ENCODE results near the gene ANKRD26. TPM values are rescaled to one million over a fixed set of nuclear protein-coding genes. Genes with fewer than 3 reads are reported as not detected.

ANKRD26 gene
- total RNA-seq, result 10 to 100 TPM in 3 of 7 donors, 1 to 10 TPM in 4; 7.7 to 19.7 (median 9.7) TPM
- 1 to 10 TPM; 1.7 to 2.8 (median 2.2) TPM for polyA plus RNA-seq
- long read RNA-seq, donor 1, result 0 reads
- long read RNA-seq, donor 2, result 0 reads

GRCh38 chr10:27099916-27100812 lies at the start of gene ANKRD26:
Gene ANKRD26, minus strand, starts transcription at chr10:27100494. Its CDS starts 168 bp downstream, at chr10:27100326.
- H3K4me3 ChIP-seq, result peak within 1 kb of the TSS; percentile 61 to 87 (median 69)
- peaks cover 0 to 4% (median 0%) of the 10 kb centered on the region in 6 donors for H3K36me3 ChIP-seq
- peak; percentile 99 for DNase-seq
- H3K27me3 ChIP-seq (replicated peaks in 1 of 7), result no peaks in the 10 kb centered on the region
- TF ChIP-seq POLR2AphosphoS5 (IDR thresholded peaks at IDR 0.05), result peak; percentile 94 to 98 (median 98)
- TF ChIP-seq CTCF (IDR thresholded peaks at IDR 0.05 in 8 of 11, conservative IDR thresholded peaks at IDR 0.05 in 3 of 11), result no peak
- TF ChIP-seq POLR2A (IDR thresholded peaks at IDR 0.05), result peak in 2 of 3 donors; percentile 11 to 66
- H3K4me1 ChIP-seq, result peaks cover 0 to 37% (median 22%) of the 10 kb centered on the region in 6 donors
- no peaks in the 10 kb centered on the region for H3K9me3 ChIP-seq
- 0 to 1% (median 1%) methylated on average over 49 to 65 of the region's 65 CpGs for WGBS, 5 donors
- intact Hi-C loops (cut with DNase I; ENCODE audit: low total_unique reads), result loop anchor here (10.0 kb wide), 1 partner anchor 55 kb away; the partner anchor contains the start of genes MASTL and YME1L1
- peak within 1 kb of the TSS; percentile 83 to 96 (median 92) for H3K27ac ChIP-seq

- no peaks in the 10 kb centered on the region for H3K27me3 ChIP-seq (replicated peaks in 1 of 7)
- peaks cover 0 to 83% (median 61%) of the 10 kb centered on the region in 6 donors for H3K36me3 ChIP-seq
- no peak overlapping the region for H3K27ac ChIP-seq
- TF ChIP-seq POLR2A (IDR thresholded peaks at IDR 0.05) (no peak), CTCF (IDR thresholded peaks at IDR 0.05 in 8 of 11, conservative IDR thresholded peaks at IDR 0.05 in 3 of 11) (no peak), POLR2AphosphoS5 (IDR thresholded peaks at IDR 0.05) (no peak)
- 62 to 82% (median 66%) methylated on average over 5 of the region's 5 CpGs for WGBS, 5 donors
- no peaks in the 10 kb centered on the region for H3K9me3 ChIP-seq
- H3K4me1 ChIP-seq, result peaks cover 9 to 63% (median 26%) of the 10 kb centered on the region in 6 donors
- no peak for DNase-seq
- no peak overlapping the region for H3K4me3 ChIP-seq
- intact Hi-C loops (cut with DNase I; ENCODE audit: low total_unique reads), result no loop called here
Observed at GRCh38 chr10:27147701-27148100, 47.4 kb upstream of the ANKRD26 start.

- peaks cover 0 to 45% (median 11%) of the 10 kb centered on the region in 6 donors for H3K4me1 ChIP-seq
- no peak overlapping the region for H3K27ac ChIP-seq
- DNase-seq, result no peak
- no peak overlapping the region for H3K4me3 ChIP-seq
- H3K27me3 ChIP-seq (replicated peaks in 1 of 7), result no peaks in the 10 kb centered on the region
- no peaks in the 10 kb centered on the region for H3K9me3 ChIP-seq
- peaks cover 0 to 93% (median 70%) of the 10 kb centered on the region in 6 donors for H3K36me3 ChIP-seq
- TF ChIP-seq CTCF (IDR thresholded peaks at IDR 0.05 in 8 of 11, conservative IDR thresholded peaks at IDR 0.05 in 3 of 11) (no peak), POLR2AphosphoS5 (IDR thresholded peaks at IDR 0.05) (no peak), POLR2A (IDR thresholded peaks at IDR 0.05) (no peak)
- intact Hi-C loops (cut with DNase I; ENCODE audit: low total_unique reads), result no loop called here
Observed at GRCh38 chr10:27145937-27146336, 45.6 kb upstream of the ANKRD26 start.

GRCh38 chr10:27143686-27144085 lies 43.4 kb upstream of the ANKRD26 start:
- Histone ChIP-seq H3K27ac (no peak overlapping the region), H3K4me3 (no peak overlapping the region), H3K27me3 (replicated peaks in 1 of 7) (no peaks in the 10 kb centered on the region), H3K36me3 (peaks cover 0 to 100% (median 76%) of the 10 kb centered on the region in 6 donors), H3K9me3 (no peaks in the 10 kb centered on the region), H3K4me1 (peaks cover 0 to 26% (median 2%) of the 10 kb centered on the region in 6 donors)
- no peak for TF ChIP-seq CTCF (IDR thresholded peaks at IDR 0.05 in 8 of 11, conservative IDR thresholded peaks at IDR 0.05 in 3 of 11)
- TF ChIP-seq POLR2A (IDR thresholded peaks at IDR 0.05), result no peak
- TF ChIP-seq POLR2AphosphoS5 (IDR thresholded peaks at IDR 0.05), result no peak
- WGBS, 5 donors, result 90 to 100% (median 96%) methylated on average over 1 of the region's 1 CpG
- intact Hi-C loops (cut with DNase I; ENCODE audit: low total_unique reads), result no loop called here
- no peak for DNase-seq

All from spleen (tissue), 13 donors.